ENCODE data around the gene NAV1. TPM values are rescaled to one million over a fixed set of nuclear protein-coding genes. Genes with fewer than 3 reads are reported as not detected.
"Not testable (repeated sequence)": the region's sequence is repeated elsewhere in the genome, so short reads cannot be mapped to it uniquely, and the experiment has no call there.

The NAV1 gene
- total RNA-seq, 2 experiments from 2014 or later, result 1.4 to 2.8 TPM

DNA sequence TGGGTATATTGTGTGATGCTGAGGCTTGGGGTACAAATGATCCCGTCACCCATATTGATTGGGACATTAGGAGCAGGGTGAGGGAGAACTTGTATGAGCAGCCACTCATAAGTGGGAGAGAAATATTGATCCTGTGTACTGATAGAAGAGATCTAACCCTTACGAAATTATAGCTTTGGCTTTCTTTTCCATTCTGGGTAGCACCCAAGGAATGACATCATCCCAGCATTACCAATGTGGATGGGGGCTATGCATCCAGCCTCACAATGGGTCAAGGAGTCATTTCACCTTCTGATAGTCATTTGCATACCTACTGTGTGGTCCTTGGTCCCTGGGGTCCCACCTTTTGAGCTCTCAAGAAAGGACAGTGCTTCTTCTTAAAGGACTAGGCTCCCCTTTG, 1.9 kb upstream of the NAV1 start:
- Mint-ChIP-seq H3K27me3 (peaks cover 59% of the 10 kb centered on the region), H3K27ac (no peak overlapping the region), H3K4me1 (peaks cover 21% of the 10 kb centered on the region), H3K36me3 (peaks cover 3% of the 10 kb centered on the region), H3K4me3 (no peak overlapping the region), H3K9me3 (ENCODE audit: low read depth) (no peaks in the 10 kb centered on the region)
- ATAC-seq (no peak), DNase-seq (no peak)
- CTCF ChIA-PET, result interaction anchor here (0.7 to 2.6 kb wide), 4 partner anchors 23 to 256 kb away, joined by 3 to 12 read pairs (median 4); no protein-coding TSS in a partner anchor

DNA sequence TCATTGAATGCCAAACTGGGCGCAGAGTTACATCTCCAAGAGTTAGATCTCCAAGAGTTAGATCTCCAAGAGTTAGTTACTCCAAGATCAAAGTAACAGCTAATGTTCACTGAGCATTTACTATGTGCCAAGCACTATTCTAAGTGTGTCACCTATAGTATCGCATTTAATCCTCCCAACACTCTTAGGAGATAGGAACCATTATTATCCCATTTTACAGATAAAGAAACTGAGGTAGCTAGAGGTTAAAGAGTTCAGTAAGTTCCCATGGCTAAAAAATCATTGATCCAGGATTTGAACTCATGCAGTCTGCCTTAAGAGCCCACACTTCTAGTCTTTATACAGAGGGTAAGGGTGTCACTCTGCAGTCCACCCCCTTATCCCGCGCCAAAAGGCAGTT, 1.5 kb upstream of the NAV1 start:
- Mint-ChIP-seq H3K4me1 (peaks cover 21% of the 10 kb centered on the region), H3K27ac (no peak overlapping the region), H3K36me3 (peaks cover 3% of the 10 kb centered on the region), H3K4me3 (no peak overlapping the region), H3K27me3 (peaks cover 63% of the 10 kb centered on the region), H3K9me3 (ENCODE audit: low read depth) (no peaks in the 10 kb centered on the region)
- CTCF ChIA-PET, result interaction anchor here (0.7 to 2.6 kb wide), 5 partner anchors 23 to 256 kb away, joined by 3 to 12 read pairs (median 3); no protein-coding TSS in a partner anchor
- DNase-seq (no peak), ATAC-seq (no peak)

DNA sequence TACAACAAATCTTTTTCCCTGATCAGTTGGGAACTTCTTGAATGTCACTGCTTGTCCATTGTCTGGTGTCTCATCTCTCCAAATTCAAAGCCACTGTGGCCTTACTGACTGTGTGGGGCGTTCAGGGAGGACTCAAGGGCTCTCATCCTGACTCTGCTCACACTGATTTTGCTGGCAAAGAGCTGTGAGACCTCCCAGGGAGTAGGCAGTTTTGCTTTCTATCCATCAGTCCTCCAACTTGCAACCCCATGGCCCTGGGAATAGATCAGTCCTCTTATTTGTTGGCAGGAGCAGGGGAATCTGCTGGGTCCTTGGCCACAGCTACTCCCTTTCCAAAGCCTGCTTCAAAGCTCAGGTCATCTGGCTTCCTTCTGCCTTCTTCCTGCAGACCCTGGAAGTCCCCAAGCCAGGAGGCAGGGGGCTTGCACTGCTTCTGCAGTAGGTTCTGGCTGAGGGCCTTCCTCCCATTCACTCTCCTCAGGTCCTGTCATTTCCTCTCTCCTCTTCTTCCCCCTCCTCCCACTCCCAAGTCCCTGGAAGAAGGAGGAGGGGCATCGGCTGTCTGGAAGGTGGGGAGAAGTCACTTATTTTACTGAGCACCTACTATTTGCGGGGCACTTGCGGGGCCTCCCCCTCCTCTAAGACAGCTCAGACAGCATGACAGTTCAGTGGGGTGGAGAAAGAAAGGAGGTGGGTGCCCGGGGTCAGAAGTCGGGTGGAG, 876 bp upstream of the NAV1 start:
- Mint-ChIP-seq H3K9me3 (ENCODE audit: low read depth) (no peaks in the 10 kb centered on the region), H3K36me3 (no peaks in the 10 kb centered on the region), H3K4me3 (peak overlapping the region; percentile 27), H3K27me3 (peaks cover 69% of the 10 kb centered on the region), H3K27ac (no peak overlapping the region), H3K4me1 (peaks cover 21% of the 10 kb centered on the region)
- ATAC-seq, result no peak
- CTCF ChIA-PET, result interaction anchor here (1.0 to 2.6 kb wide), 4 partner anchors 22 to 255 kb away, joined by 3 to 12 read pairs (median 4); no protein-coding TSS in a partner anchor
- DNase-seq, result no peak

- DNase-seq (no peak), ATAC-seq (no peak)
- no peaks in the 10 kb centered on the region for H3K36me3 Mint-ChIP-seq
- H3K4me1 Mint-ChIP-seq, result peaks cover 21% of the 10 kb centered on the region
- CTCF ChIA-PET, result interaction anchor here (1.0 to 1.3 kb wide), 2 partner anchors 9 to 11 kb away, joined by 3 read pairs; no protein-coding TSS in a partner anchor
- no peak overlapping the region for H3K27ac Mint-ChIP-seq
- H3K27me3 Mint-ChIP-seq, result peaks cover 81% of the 10 kb centered on the region
- no peaks in the 10 kb centered on the region for H3K9me3 Mint-ChIP-seq (ENCODE audit: low read depth)
- no peak overlapping the region for H3K4me3 Mint-ChIP-seq
These were observed 869 bp downstream of the NAV1 start for GRCh38 chr1:201539561-201540431.

GRCh38 chr1:201540846-201541735, 2.2 kb downstream of the NAV1 start:
- DNase-seq, result no peak
- ATAC-seq, result no peak
- Mint-ChIP-seq H3K4me1 (peaks cover 18% of the 10 kb centered on the region), H3K4me3 (no peak overlapping the region), H3K27ac (no peak overlapping the region), H3K9me3 (ENCODE audit: low read depth) (no peaks in the 10 kb centered on the region), H3K36me3 (no peaks in the 10 kb centered on the region), H3K27me3 (peaks cover 79% of the 10 kb centered on the region)
- CTCF ChIA-PET, result interaction anchor here (1.0 to 2.2 kb wide), 3 partner anchors 10 to 61 kb away, joined by 3 to 5 read pairs (median 3); no protein-coding TSS in a partner anchor

DNA sequence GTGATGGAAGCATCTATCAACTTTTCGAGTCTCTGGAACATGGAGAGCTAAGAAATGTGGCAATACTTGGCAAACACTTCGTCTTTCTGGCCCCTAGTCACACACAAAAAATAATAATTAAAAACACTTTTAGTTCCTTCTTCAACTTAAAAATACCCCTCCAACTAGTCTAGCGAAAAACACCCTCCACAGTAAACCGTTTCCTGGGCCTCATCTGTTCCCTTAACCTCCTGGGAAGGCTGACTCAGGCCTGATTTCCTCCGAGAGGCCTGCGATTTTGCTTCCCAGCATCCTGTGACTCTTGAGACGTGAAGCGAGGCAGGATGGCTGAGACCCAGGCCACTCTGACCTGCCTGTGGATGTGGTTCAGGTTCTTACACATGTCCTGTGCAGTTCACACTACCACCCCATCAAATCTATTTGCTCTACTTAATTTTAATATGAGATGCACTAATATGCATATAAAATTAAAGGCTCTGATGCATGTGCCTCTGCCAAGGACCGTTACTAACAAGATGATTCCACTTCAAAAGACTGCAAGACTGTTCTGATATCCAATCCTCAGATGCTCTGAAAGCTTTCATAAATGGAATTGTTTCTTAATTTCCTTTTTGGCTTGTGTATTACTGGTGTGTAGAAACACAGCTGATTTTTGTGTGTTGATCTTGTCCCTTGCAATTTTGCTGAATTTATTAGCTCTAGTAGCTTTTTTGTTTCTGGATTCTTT, 3.5 kb downstream of the NAV1 start:
- DNase-seq (no peak), ATAC-seq (no peak)
- H3K9me3 Mint-ChIP-seq (ENCODE audit: low read depth), result no peaks in the 10 kb centered on the region
- H3K36me3 Mint-ChIP-seq, result no peaks in the 10 kb centered on the region
- H3K27me3 Mint-ChIP-seq, result peaks cover 67% of the 10 kb centered on the region
- CTCF ChIA-PET, result interaction anchor here (1.1 to 2.9 kb wide), 4 partner anchors 12 to 107 kb away, joined by 3 to 8 read pairs (median 4); no protein-coding TSS in a partner anchor
- H3K4me1 Mint-ChIP-seq, result peaks cover 14% of the 10 kb centered on the region
- H3K4me3 Mint-ChIP-seq, result no peak overlapping the region
- H3K27ac Mint-ChIP-seq, result no peak overlapping the region

- ATAC-seq (no peak), DNase-seq (no peak)
- Mint-ChIP-seq H3K9me3 (ENCODE audit: low read depth) (no peaks in the 10 kb centered on the region), H3K27me3 (peaks cover 54% of the 10 kb centered on the region), H3K27ac (no peak overlapping the region), H3K4me3 (no peak overlapping the region), H3K36me3 (no peaks in the 10 kb centered on the region), H3K4me1 (peaks cover 4% of the 10 kb centered on the region)
- CTCF ChIA-PET, result interaction anchor here (1.2 to 2.9 kb wide), 2 partner anchors 13 to 16 kb away, joined by 4 to 8 read pairs; no protein-coding TSS in a partner anchor
These were observed 5.1 kb downstream of the NAV1 start for GRCh38 chr1:201543871-201544642.

DNA sequence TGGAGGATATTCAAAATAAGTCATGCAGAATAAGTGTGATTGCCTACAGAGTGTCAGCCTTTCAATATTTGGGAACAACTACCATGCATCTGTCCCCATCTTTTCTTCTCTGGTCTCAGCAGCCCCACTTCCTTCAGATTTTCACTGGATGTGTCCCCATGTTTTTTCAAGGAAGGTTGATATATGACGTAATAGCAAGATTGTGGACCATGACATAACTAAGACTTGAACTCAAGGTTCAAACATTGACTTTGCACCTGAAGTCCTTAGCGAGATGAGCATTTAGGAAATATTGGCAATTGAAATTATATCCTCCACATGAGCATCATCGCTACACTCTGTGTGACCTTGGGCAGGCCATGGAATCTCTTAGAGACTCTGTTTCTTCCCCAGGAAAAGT, 5.8 kb downstream of the NAV1 start:
- H3K36me3 Mint-ChIP-seq, result no peaks in the 10 kb centered on the region
- peaks cover 49% of the 10 kb centered on the region for H3K27me3 Mint-ChIP-seq
- H3K4me3 Mint-ChIP-seq, result no peak overlapping the region

DNA sequence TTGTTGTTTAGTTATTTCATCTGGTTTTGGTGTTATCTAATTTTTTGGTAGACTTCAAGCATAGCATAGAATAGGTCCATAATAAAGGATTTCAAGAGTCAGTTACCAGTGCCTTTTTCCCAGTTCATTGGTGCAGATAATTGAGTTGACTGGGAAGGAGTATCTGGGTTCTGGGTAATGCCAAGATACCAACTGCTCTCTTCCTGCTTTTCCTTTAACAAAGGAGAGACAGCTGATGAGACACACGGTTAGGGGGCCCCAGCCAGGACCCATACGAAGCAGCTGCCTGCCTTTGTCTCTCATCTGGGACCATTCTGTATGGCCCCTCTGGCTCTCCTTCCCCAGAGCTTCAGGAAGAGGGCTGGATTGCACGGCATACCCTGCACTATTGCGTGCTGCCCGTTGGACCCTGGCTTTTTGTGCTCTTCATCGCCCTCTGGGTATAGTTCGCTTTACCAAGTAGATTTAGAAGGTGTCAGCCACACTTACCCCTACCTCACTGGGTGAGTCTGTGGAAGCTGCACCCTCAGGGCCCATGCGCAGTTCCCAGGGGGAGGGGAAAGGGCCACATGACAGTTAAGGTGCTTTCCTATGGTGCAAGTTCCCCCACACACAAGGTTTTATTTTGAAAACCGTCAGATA, 7.0 kb downstream of the NAV1 start:
- no peaks in the 10 kb centered on the region for H3K36me3 Mint-ChIP-seq
- CTCF ChIA-PET, result interaction anchor here (0.9 kb wide), 1 partner anchor 14 kb away, joined by 3 read pairs; no protein-coding TSS in a partner anchor

More for the DNA sequence above, 5.8 kb downstream of the NAV1 start:
- Mint-ChIP-seq H3K9me3 (ENCODE audit: low read depth) (no peaks in the 10 kb centered on the region), H3K4me1 (peaks cover 2% of the 10 kb centered on the region), H3K27ac (no peak overlapping the region)
- CTCF ChIA-PET, result interaction anchor here (1.2 to 2.9 kb wide), 2 partner anchors 14 to 15 kb away, joined by 4 to 8 read pairs; no protein-coding TSS in a partner anchor
- no peak for DNase-seq
- ATAC-seq, result no peak

DNA sequence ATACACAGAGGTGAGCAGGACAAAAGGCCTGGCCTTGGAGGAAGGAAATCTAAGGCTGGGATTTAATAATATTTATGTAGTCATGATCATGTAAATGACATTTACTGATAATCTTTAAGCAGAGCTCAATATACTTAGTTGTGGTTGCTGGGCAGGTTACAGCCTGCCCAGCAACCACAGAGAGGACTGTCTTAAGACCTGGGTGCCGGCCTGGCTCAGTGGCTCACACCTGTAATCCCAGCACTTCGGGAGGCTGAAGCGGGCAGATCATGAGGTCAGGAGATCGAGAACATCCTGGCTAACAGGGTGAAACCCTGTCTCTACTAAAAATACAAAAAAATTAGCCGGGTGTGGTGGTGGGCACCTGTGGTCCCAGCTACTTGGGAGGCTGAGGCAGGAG, 10.6 kb downstream of the NAV1 start:
- not testable (repeated sequence) for H3K36me3 Mint-ChIP-seq; H3K27ac Mint-ChIP-seq; DNase-seq; H3K9me3 Mint-ChIP-seq (ENCODE audit: low read depth); H3K4me3 Mint-ChIP-seq; H3K4me1 Mint-ChIP-seq; ATAC-seq
- CTCF ChIA-PET, result interaction anchor here (1.0 kb wide), 1 partner anchor 160 kb away, joined by 4 read pairs; no protein-coding TSS in a partner anchor
- peaks cover 12% of the 10 kb centered on the region for H3K27me3 Mint-ChIP-seq

More for the DNA sequence above, 7.0 kb downstream of the NAV1 start:
- no peaks in the 10 kb centered on the region for H3K9me3 Mint-ChIP-seq (ENCODE audit: low read depth)
- H3K27ac Mint-ChIP-seq, result no peak overlapping the region
- ATAC-seq (no peak), DNase-seq (no peak)
- no peaks in the 10 kb centered on the region for H3K4me1 Mint-ChIP-seq
- no peak overlapping the region for H3K4me3 Mint-ChIP-seq
- H3K27me3 Mint-ChIP-seq, result peaks cover 36% of the 10 kb centered on the region

- Mint-ChIP-seq H3K4me1 (peaks cover 5% of the 10 kb centered on the region), H3K9me3 (ENCODE audit: low read depth) (no peaks in the 10 kb centered on the region), H3K4me3 (no peak overlapping the region), H3K36me3 (no peaks in the 10 kb centered on the region), H3K27me3 (peaks cover 10% of the 10 kb centered on the region), H3K27ac (no peak overlapping the region)
- ATAC-seq (no peak), DNase-seq (no peak)
- CTCF ChIA-PET, result interaction anchor here (1.0 to 1.7 kb wide), 5 partner anchors 10 to 159 kb away, joined by 3 to 4 read pairs (median 3); no protein-coding TSS in a partner anchor
These were observed 12.2 kb downstream of the NAV1 start for GRCh38 chr1:201551096-201551495.

All from activated CD8-positive, alpha-beta memory T cell treated with anti-CD3 and anti-CD28 coated beads, Interleukin-2, amount 10 ng/mL, durations not matched to agents 7 days and 5 days (primary cell).